Esophagus squamous epithelium (tissue), 5 donors: Measurements from ENCODE around the gene CCDC102A. TPM values are rescaled to one million over a fixed set of nuclear protein-coding genes. Genes with fewer than 3 reads are reported as not detected.
A peak's percentile ranks its signal among the peaks of the same experiment; 100 is the strongest.

ENCODE experiments used
- DNase-seq: peaks from one replicate; lab custom pipeline; 2025; lab: John Stamatoyannopoulos, UW
- H3K27ac ChIP-seq, 4 donors: fragments of 200-600 bp; sonication (generic); one replicate each; pipeline ENCODE4 v1.5.1; 2016 to 2019; ENCODE audit warnings: mild to moderate bottlenecking in 1 of 4
- H3K27me3 ChIP-seq, 4 donors: fragments of 200-600 bp; sonication (generic); 1 replicate in 3 of 4; 2 replicates in 1 of 4; pipeline versions ENCODE4 v1.5.1 to v1.6.0; 2017 to 2021; ENCODE audit warnings: antibody characterized with exemption in 1 of 4
- H3K36me3 ChIP-seq, 3 donors: fragments of 200-600 bp; sonication (generic); one replicate each; pipeline ENCODE4 v1.5.1; 2016 to 2019
- H3K4me1 ChIP-seq, 3 donors: fragments of 200-600 bp; sonication (generic); one replicate each; pipeline ENCODE4 v1.5.1; 2017 to 2019
- H3K4me3 ChIP-seq, 4 donors: fragments of 200-600 bp; sonication (generic); 1 replicate in 3 of 4; 2 replicates in 1 of 4; pipeline ENCODE4 v1.5.1; 2016 to 2019; ENCODE audit warnings: mild to moderate bottlenecking in 2 of 4, moderate library complexity in 1 of 4
- H3K9me3 ChIP-seq, 3 donors: fragments of 200-600 bp; sonication (generic); one replicate each; pipeline ENCODE4 v1.5.1; 2016 to 2019
- CTCF ChIP-seq, 6 experiments: fragments of 450-650 bp in 4 of 6; fragments of 200-600 bp in 2 of 6; sonication (generic) in 2 of 6; IDR thresholded peaks; one replicate each; pipeline ENCODE4 v1.5.1; 2016 to 2019; ENCODE audit warnings: antibody characterized with exemption in 6 of 6, mild to moderate bottlenecking in 4 of 6, moderate library complexity in 4 of 6
- POLR2A ChIP-seq, 4 donors: fragments of 450-650 bp; IDR thresholded peaks; one replicate each; pipeline ENCODE4 v1.6.1; 2017; ENCODE audit warnings: antibody characterized with exemption in 4 of 4, mild to moderate bottlenecking in 4 of 4, moderate library complexity in 3 of 4
- WGBS, 2 donors: methylation state at CpG; one replicate each; pipeline ENCODE4 v1.1.5; 2018; 5-methylcytosine and 5-hydroxymethylcytosine counted together
- intact Hi-C: fragments of 100-400 bp; cut with DNase I; formaldehyde crosslinking; loops from one replicate; pipeline ENCODE4 v1.15.0; 2022
- total RNA-seq, 4 donors: library from RNA; depleted of rRNA; stranded (reverse); fragments of >200 nt; gene quantifications; one replicate each; pipeline ENCODE4 v1.1.0, GENCODE V29; 2016
- donor health status: DM: yes; HTN: yes; CAD: no.

Gene CCDC102A
- total RNA-seq, 4 donors from 2014 or later, result 3.5 to 10.9 (median 6.9) TPM

DNA sequence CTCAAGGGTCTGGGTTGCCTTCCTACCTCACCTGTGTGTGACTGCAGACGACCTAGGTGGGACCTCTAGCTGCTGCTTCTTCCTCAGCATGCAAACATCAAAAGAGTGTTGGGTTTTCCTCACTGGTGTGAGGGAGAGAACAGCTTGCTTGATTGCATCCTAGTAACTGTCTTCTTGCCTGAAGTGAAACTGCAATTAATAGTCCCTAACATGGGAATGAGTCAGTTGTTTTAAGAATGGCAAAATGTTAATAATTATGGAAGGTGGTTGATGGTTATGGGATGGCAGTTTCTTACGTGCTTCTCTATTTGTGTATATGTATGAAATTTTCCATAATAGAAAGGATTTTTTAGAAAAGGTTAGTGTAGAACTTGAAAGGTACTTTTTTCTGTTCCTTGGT, 68.0 kb downstream of the CCDC102A start:
- Histone ChIP-seq H3K4me1 (peaks cover 8 to 43% (median 9%) of the 10 kb centered on the region in 3 donors), H3K9me3 (no peaks in the 10 kb centered on the region), H3K27me3 (no peaks in the 10 kb centered on the region), H3K36me3 (peaks cover 13 to 97% (median 54%) of the 10 kb centered on the region in 3 donors), H3K27ac (no peak overlapping the region), H3K4me3 (no peak overlapping the region)
- intact Hi-C loops, result no loop called here
- DNase-seq, result no peak
- WGBS, 2 donors, result 83 to 85% methylated on average over 2 of the region's 2 CpGs
- TF ChIP-seq CTCF (IDR thresholded peaks at IDR 0.05) (no peak), POLR2A (IDR thresholded peaks at IDR 0.05) (no peak)

GRCh38 chr16:57464523-57464922, 71.8 kb downstream of the CCDC102A start:
- Histone ChIP-seq H3K9me3 (no peaks in the 10 kb centered on the region), H3K27ac (no peak overlapping the region), H3K4me1 (peaks cover 7 to 32% (median 13%) of the 10 kb centered on the region in 3 donors), H3K36me3 (peaks cover 2 to 81% (median 33%) of the 10 kb centered on the region in 3 donors), H3K27me3 (no peaks in the 10 kb centered on the region), H3K4me3 (no peak overlapping the region)
- TF ChIP-seq POLR2A (IDR thresholded peaks at IDR 0.05) (no peak), CTCF (IDR thresholded peaks at IDR 0.05) (no peak)
- intact Hi-C loops, result no loop called here
- DNase-seq, result no peak
- WGBS, 2 donors, result 83 to 85% methylated on average over 2 of the region's 2 CpGs

GRCh38 chr16:57462978-57463362, 73.4 kb downstream of the CCDC102A start:
- H3K4me3 ChIP-seq, result peak overlapping the region; percentile 90 to 100 (median 94)
- H3K4me1 ChIP-seq, result peaks cover 7 to 29% (median 13%) of the 10 kb centered on the region in 3 donors
- no peak for DNase-seq
- WGBS, 2 donors, result 0% methylated on average over 3 to 6 of the region's 16 CpGs
- intact Hi-C loops, result no loop called here
- H3K9me3 ChIP-seq, result no peaks in the 10 kb centered on the region
- TF ChIP-seq CTCF (IDR thresholded peaks at IDR 0.05), result no peak
- TF ChIP-seq POLR2A (IDR thresholded peaks at IDR 0.05), result no peak
- no peaks in the 10 kb centered on the region for H3K27me3 ChIP-seq
- peaks cover 3 to 81% (median 33%) of the 10 kb centered on the region in 3 donors for H3K36me3 ChIP-seq
- peak overlapping the region; percentile 91 to 93 (median 93) for H3K27ac ChIP-seq

GRCh38 chr16:57462209-57462977, 74.0 kb downstream of the CCDC102A start, which contains the start of gene POLR2C:
Gene POLR2C, plus strand, starts transcription at chr16:57462679. Its CDS starts 46 bp downstream, at chr16:57462725.
- 3 to 9% methylated on average over 6 of the region's 47 CpGs for WGBS, 2 donors
- H3K27me3 ChIP-seq, result no peaks in the 10 kb centered on the region
- H3K4me3 ChIP-seq, result peak within 1 kb of the TSS; percentile 90 to 100 (median 94)
- H3K4me1 ChIP-seq, result peaks cover 7 to 29% (median 13%) of the 10 kb centered on the region in 3 donors
- intact Hi-C loops, result no loop called here
- DNase-seq, result peak; percentile 25
- H3K36me3 ChIP-seq, result peaks cover 5 to 81% (median 30%) of the 10 kb centered on the region in 3 donors
- no peaks in the 10 kb centered on the region for H3K9me3 ChIP-seq
- TF ChIP-seq POLR2A (IDR thresholded peaks at IDR 0.05), result peak in 3 of 4 donors; percentile 64 to 87 (median 86)
- peak; percentile 89 to 99 (median 96) for TF ChIP-seq CTCF (IDR thresholded peaks at IDR 0.05)
- peak within 1 kb of the TSS; percentile 91 to 93 (median 93) for H3K27ac ChIP-seq

Other genes with a start within 250 kb of the CCDC102A start
- 1 to 10 TPM in 1 of 4 donors, under 1 TPM in 3; 0.09 to 1.6 (median 0.38) TPM for gene CCL22, start 177.8 kb downstream of the CCDC102A start, total RNA-seq
- 10 to 100 TPM in 1 of 4 donors, 1 to 10 TPM in 3; 3.3 to 14.8 (median 7.4) TPM for gene CX3CL1, start 164.1 kb downstream of the CCDC102A start, total RNA-seq
- gene CCL17, start 131.8 kb downstream of the CCDC102A start, total RNA-seq, result 1 to 10 TPM in 1 of 4 donors, under 1 TPM in 1, not detected in 2; 0.64 to 1.3 TPM
- gene CIAPIN1, start 89.2 kb downstream of the CCDC102A start, total RNA-seq, result 10 to 100 TPM; 30.5 to 42.9 (median 33.5) TPM
- gene COQ9, start 89.1 kb downstream of the CCDC102A start, total RNA-seq, result 10 to 100 TPM; 43.6 to 62.0 (median 53.4) TPM
- 10 to 100 TPM; 58.8 to 86.8 (median 71.1) TPM for gene POLR2C, start 73.9 kb downstream of the CCDC102A start, total RNA-seq
- gene DOK4, start 50.1 kb downstream of the CCDC102A start, total RNA-seq, result 10 to 100 TPM; 20.7 to 42.7 (median 28.8) TPM
- gene ADGRG5, start 6.1 kb upstream of the CCDC102A start, total RNA-seq, result 1 to 10 TPM in 2 of 4 donors, under 1 TPM in 2; 0.34 to 1.3 (median 0.91) TPM
- 10 to 100 TPM; 37.0 to 65.5 (median 42.1) TPM for gene ADGRG1, start 92.1 kb upstream of the CCDC102A start, total RNA-seq
- 1 to 10 TPM in 3 of 4 donors, not detected in 1; 1.5 to 3.9 (median 2.1) TPM for gene ADGRG3, start 131.7 kb upstream of the CCDC102A start, total RNA-seq
- under 1 TPM in 1 of 4 donors, not detected in 3; 0.79 TPM for gene DRC7, start 158.2 kb upstream of the CCDC102A start, total RNA-seq
- gene KATNB1, start 199.2 kb upstream of the CCDC102A start, total RNA-seq, result 10 to 100 TPM; 16.8 to 30.2 (median 21.0) TPM